ENCODE results near the gene SNAI3. TPM values are rescaled to one million over a fixed set of nuclear protein-coding genes. Genes with fewer than 3 reads are reported as not detected.

SNAI3 gene
- total and polyA plus RNA-seq, 9 of the 15 experiments (the other 6 are each of a cell fraction or from before 2014, with no cell fraction given) = 0.04 to 4.1 (median 0.80) TPM; not detected in 1

- TF ChIP-seq ZNF707 (CRISPR knock-in tag; conservative IDR thresholded peaks at IDR 0.05) (no peak), FOXP1 (CRISPR knock-in tag; IDR thresholded peaks at IDR 0.05) (peak; percentile 53; the same call in 1 of the 2 replicates), MXD1 (CRISPR knock-in tag; IDR thresholded peaks at IDR 0.05; ENCODE audit: borderline replicate concordance, poor library complexity, severe bottlenecking) (no peak), CHD2 (IDR thresholded peaks at IDR 0.05; ENCODE audit: low read depth, low read length) (no peak), ZSCAN29 (IDR thresholded peaks at IDR 0.05) (no peak), POLR2G (IDR thresholded peaks at IDR 0.05; ENCODE audit: low read depth, low read length) (peak; percentile 45; the same call in 1 of the 2 replicates), ZNF143 (CRISPR knock-in tag; IDR thresholded peaks at IDR 0.05) (peak; percentile 45; the same call in 1 of the 2 replicates), EHMT2 (IDR thresholded peaks at IDR 0.05) (no peak), RBM34 (IDR thresholded peaks at IDR 0.05; ENCODE audit: borderline replicate concordance, insufficient read depth, low read length) (no peak), ZNF740 (CRISPR knock-in tag; IDR thresholded peaks at IDR 0.05) (no peak), ZNF740 (tag; IDR thresholded peaks at IDR 0.05) (no peak), POLR2H (tag; IDR thresholded peaks at IDR 0.05; ENCODE audit: low read depth) (no peak), ZBTB11 (CRISPR knock-in tag; IDR thresholded peaks at IDR 0.05) (0 out of 6 replicates have a peak, but pooled peaks of 1 of the 3 experiments have one; percentile 37), MTA1 (IDR thresholded peaks at IDR 0.05; ENCODE audit: borderline replicate concordance) (peak; percentile 87), SMARCB1 (IDR thresholded peaks at IDR 0.05; ENCODE audit: insufficient read length, low read depth) (peak; percentile 88), TRIM25 (IDR thresholded peaks at IDR 0.05; ENCODE audit: borderline replicate concordance) (no peak; the same call in 1 of the 2 replicates), ZNF408 (CRISPR knock-in tag; IDR thresholded peaks at IDR 0.05; ENCODE audit: low read depth) (no peak)
Observed at GRCh38 chr16:88688013-88688778, 1.9 kb upstream of the SNAI3 start (continued).

Measured in K562 (cell line).